Activated CD4-positive, alpha-beta T cell treated with anti-CD3 and anti-CD28 coated beads, Interleukin-2, amount 50 U/mL, for 16 hours (primary cell): Measurements from ENCODE around the gene IMMT.
A peak's percentile ranks its signal among the peaks of the same experiment; 100 is the strongest.
"Not testable (repeated sequence)": the region's sequence is repeated elsewhere in the genome, so short reads cannot be mapped to it uniquely, and the experiment has no call there.

Experiments
- DNase-seq: peaks from one replicate; pipeline ENCODE4 v3.0.0-alpha.2; 2020

IMMT gene

DNA sequence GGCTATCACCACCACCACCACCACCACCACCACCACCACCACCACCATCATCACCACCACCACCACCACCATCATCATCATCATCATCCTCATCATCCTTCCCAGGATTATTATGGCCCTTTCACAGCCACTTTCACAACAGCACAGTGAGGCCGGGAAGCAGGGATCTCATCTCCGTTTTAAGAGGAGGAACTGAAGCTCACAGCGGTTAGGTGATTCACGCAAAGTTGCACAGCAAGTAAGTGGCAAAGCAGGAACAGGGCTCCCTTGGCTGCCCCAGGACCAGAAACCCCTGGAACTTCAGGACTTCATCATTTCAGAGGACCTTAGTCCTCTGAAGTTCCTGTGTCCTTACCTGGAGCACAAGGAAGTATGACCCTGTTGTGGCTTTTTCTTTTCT, 30.8 kb upstream of the IMMT start:
- DNase-seq = no peak

DNA sequence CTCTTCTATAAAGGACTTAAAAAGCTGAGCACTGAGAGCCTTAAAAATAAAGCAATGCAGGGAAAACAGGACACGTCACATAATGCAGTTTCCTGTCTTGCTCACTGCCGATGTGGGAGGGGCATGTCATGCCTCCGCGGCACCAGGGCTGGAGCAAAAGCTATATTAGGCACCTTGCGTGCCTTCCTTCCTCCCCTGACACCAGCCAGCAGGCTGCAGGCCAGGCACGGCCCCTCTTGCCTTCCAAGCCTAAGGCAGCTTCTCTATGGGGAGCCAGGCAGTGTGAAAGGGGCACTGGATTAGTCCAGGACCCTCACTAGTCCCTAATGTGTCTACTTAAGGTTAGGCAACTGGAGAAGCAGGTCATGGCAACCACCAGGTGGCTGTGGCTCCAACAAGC, 30.3 kb upstream of the IMMT start:
- peak; percentile 45 for DNase-seq

GRCh38 chr2:86224645-86225355, 29.5 kb upstream of the IMMT start:
- DNase-seq = no peak

- DNase-seq = no peak
Measured at GRCh38 chr2:86223927-86224560, 28.8 kb upstream of the IMMT start.

GRCh38 chr2:86223140-86223926, 28.1 kb upstream of the IMMT start:
- no peak for DNase-seq

DNA sequence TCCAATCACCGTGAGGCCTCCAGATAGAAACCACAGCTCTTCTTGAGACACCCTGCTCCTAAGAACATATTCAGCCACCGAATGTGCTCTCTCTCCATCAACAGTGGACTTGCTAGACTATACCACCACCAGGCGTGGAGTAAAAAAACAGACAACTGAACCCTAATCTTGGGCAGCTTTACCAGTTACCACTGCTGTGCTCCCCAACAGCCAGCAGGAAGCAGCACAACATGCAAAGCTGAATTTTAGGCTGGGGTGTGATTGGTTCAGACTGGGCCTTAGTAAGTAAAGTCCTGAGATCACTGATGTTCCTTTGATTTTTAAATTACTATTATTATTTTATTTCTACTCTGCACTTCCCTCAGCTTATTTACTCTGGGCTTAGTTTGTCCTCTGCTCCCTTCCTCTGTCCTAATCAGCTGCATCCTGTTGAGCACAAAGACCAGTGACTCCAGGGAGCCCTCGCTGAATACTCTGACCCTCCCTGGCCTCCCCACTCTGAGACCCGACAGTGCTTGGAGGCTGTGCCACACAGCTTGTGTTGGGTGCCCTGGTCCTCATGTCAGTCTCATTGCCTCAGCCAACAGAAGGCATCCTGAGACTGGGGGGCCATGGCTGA, 25.9 kb upstream of the IMMT start:
- peak; percentile 71 for DNase-seq

DNA sequence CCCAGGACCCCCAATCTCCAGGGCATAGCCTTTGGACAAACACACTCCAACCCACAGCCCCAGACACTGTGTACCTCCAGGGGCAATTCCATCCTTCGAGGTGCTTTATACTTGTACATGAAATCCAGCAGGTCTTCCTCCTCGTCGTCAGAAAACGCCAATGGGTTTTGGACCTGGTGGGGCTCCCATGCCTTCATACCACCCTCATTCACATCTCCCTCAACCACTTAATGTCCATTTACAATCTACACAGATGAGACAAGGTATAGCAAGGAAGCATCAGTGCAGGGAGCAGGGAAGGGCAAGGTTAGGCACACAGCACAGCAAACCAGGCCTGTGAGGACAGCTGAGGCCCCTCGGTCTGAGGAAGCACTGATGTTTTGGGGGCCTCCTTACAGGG, 24.6 kb upstream of the IMMT start:
- no peak for DNase-seq

GRCh38 chr2:86218124-86218523, 22.9 kb upstream of the IMMT start:
- DNase-seq = no peak

DNA sequence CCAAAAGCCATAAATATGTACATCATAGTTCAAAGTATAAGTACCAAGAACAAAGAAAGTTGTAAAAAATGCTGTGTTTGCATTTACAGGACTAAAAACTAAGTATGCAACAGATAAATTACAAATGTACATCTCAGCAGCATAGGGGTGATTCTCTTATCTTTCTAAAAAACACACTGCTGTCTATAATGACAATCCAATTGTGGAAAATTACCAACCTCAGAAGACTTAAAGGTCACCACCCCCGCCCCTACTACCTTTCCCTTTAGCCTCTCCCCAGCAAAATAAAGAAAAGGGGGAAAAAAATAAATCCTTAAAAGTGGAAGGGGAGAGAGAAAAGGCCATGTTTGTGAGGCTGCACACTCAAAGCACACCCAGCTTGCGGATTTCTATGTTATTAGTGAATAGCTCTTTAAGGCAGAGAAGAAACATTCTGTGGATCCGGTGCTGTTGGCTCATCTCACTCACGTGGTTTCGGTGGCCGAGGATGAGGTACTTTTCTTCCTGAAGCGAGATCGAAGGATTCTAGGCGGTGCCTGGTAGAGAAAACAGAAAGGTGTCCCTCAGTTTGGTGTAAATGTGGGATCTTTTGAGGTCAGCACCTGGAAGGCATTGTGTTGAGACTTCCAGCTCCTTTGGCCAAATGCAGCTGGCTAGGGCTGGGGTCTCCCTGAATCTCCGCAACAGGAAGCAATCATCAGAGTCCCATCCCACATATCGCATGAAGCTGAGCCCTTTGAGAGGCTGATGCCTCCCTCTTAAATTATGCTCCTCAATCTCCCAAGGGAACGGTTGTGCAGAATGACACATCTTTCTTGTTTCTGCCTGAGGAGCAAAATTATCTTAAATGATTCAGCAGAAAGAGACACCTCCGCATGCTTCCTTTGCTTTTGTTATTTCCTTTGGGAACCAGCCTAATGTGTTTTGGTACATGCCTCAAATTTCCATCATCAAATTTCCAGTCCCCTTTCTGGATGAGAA, 21.6 kb upstream of the IMMT start:
- DNase-seq = no peak

DNA sequence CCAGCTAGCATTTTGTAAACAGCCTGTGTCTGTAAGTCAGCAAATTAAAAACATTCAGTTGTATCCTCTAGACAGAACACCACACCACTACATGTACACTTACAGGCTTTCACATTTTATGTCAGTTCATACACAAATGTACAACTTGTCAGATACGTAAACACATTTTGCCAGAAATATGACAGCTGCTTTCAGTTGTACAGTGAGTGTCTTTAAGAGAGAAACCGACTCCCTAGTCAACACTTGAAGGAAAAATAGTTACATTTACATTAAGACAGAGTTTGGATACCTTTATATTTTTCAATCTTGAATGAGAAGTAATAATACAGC, 19.2 kb upstream of the IMMT start:
- DNase-seq = no peak

DNA sequence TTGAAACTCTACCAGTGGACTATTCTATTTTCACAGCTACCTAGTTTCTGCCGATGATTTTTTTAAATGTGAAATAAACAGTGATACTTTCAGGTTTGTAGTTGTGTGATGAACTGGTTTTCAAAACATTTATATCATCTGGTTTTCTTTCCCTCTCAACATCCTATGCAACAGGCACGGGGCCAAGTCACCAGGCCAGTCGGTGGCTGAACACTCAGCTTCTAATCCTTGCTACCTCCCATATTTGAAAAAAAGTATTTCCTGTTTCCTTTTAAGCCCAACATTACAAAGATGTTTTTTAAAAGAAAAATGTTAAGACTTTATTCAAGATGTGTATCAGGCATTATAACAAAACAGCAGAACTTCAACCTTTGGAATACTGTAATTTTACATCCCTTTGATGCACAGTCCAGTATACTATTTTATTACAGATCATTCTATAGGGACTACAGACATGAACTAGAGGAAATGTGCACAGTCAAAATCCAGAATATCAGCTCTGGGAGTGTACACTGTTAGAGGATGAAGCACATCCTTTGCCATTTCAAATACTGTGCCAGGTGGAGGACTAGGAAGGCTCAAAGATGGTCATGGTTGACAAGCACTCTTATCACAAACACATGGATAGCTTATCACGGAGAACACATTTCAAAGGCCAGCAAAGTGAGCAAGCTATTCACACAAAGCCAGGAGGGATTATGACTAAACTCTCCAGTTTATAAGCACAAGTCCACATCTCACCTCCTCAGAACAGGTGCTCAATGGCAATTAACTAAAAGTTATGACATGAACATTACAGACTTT, 18.6 kb upstream of the IMMT start:
- no peak for DNase-seq

- no peak for DNase-seq
Measured at GRCh38 chr2:86213056-86213455, 17.8 kb upstream of the IMMT start.

- no peak for DNase-seq
Measured at GRCh38 chr2:86211796-86212188, 16.5 kb upstream of the IMMT start.

- DNase-seq = no peak
Measured at GRCh38 chr2:86211033-86211795, 16.0 kb upstream of the IMMT start.

DNA sequence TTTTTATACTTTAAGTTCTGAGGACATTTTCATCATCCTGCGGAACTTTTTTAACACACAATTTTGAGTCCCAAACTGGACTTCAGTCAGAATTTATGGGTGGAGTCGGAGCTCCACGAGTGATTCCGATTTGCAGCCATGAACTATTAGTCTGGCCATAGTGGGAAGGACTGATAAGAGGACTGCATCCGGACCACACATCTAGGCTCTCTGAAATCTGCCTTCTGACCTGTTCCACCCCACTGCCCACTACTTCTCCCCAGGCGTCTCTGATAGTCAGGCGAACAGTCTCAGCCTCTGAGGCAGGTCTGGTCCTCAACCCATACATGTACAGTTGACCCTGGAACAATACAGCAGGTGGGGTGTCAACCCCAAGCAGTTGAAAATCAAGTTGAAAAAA, 9.2 kb upstream of the IMMT start:
- DNase-seq = no peak

DNA sequence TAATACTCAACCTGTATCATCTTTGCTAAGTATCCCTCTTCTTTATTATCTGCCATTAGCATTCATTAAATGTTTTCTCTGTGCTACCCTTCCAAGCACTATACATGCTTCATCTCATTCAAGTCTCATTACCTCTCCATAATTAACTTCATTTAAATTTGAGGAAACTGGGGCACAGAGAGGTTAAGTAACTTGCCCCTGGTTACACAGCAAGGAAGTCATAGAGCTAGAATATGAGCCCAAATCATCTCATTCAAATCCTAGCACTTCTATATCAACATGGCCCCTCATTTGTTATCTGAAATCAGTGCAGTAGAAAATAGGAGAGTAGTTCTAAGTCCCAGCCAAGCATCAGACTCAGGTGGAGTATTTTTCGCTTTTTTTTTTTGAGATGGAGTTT, 8.4 kb upstream of the IMMT start:
- DNase-seq = no peak

- no peak for DNase-seq
Measured at GRCh38 chr2:86202702-86203101, 7.4 kb upstream of the IMMT start.

DNA sequence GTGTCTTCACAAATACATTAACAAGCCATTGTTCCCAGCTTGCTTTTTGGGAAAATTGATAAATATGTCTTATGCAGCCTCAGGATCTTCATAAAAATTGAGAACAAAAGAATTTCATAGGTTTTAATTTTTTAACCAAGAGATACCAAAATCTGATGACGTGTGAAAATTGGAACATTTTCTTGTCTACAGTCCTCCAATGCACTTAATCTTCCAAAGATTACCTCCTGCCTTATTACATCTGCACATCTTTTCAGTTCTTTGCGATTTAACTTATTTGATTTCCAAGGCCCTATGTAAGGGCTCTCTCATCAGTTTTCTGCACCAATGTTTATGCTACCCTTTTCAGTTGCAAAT, 7.1 kb upstream of the IMMT start:
- DNase-seq = no peak

DNA sequence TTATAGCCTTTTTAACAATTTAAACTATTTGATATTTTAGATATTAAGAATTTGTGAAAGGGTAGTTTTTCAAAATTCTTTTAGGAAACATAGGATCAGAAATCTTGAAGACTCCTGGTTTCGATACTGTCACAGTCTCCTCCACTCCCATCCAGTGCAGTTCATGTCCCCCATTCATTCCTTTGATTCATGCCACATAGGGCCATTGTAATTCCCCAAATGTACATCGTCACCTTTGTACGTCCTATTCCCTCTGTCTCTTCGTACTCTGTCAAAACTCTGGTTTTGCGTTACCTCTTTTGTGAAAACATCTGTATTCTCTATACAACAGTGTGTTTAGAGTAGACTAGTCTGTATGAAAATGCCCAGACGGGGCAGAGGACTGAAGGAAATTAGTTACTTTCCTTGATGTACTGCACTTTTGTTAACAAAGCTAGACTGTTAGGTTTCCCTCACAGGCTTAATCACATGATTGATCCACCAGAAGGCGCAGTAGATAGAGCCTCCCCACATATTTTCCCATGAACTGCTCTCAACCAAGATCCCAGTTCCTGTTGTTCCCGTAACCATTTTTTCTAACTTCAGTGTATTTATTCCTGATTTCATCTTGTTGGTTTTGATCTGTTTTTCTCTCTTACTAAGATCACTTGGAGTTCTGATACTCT, 6.5 kb upstream of the IMMT start:
- DNase-seq = no peak

DNA sequence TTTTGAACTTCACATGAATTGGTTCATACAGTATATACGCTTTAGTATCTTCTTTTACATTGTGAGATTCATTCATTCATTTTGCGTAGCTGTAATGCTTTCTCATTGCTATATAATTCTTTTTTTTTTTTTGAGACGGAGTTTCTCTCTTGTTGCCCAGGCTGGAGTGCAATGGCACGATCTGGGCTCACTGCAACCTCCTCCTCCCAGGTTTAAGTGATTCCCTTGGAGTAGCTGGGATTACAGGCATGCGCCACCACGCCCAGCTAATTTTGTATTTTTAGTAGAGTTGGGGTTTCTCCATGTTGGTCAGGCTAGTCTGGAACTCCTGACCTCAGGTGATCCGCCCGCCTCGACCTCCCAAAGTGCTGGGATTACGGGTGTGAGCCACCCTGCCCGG, 5.3 kb upstream of the IMMT start:
- not testable (repeated sequence) for DNase-seq

- no peak for DNase-seq
Measured at GRCh38 chr2:86199834-86200177, 4.5 kb upstream of the IMMT start.
